Epithelial cell of prostate (primary cell): ENCODE results near the gene SCP2.
"Not testable (repeated sequence)": the region's sequence is repeated elsewhere in the genome, so short reads cannot be mapped to it uniquely, and the experiment has no call there.

ENCODE experiments used
- DNase-seq: peaks from one replicate; pipeline ENCODE4 v3.0.0-alpha.2; 2011; ENCODE audit warnings: low read depth, low spot score
- H3K27ac ChIP-seq: fragments of 450-650 bp; 2 replicates; pipeline ENCODE4 v1.5.1; 2017; ENCODE audit warnings: mild to moderate bottlenecking

SCP2 gene

GRCh38 chr1:52955129-52955970 is 28.3 kb downstream of the SCP2 start:
- H3K27ac ChIP-seq, result no peak overlapping the region
- no peak for DNase-seq

DNA sequence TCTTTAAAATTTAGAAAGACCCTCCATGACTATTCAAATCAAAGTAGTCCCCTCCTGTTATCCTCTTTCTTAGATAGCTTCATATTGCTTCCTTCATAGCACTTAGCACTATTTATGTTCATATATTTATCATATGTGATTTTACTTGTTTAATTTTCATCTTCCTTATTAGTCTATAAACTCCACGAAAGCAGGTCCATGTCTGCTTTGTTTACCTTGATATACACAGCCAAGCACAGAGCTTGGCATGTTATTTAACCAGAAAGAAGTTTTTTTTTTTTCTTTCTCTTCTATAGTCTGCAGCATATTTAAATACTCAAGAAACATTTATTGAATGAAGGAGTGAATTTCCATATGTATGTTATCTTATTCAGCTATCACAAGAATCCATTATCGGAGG is 36.0 kb downstream of the SCP2 start:
- no peak for DNase-seq
- H3K27ac ChIP-seq, result no peak overlapping the region

GRCh38 chr1:52967666-52968065 is 40.6 kb downstream of the SCP2 start:
- no peak for DNase-seq

GRCh38 chr1:52969234-52969633 is 42.2 kb downstream of the SCP2 start:
- H3K27ac ChIP-seq, DNase-seq: not testable (repeated sequence)

More at GRCh38 chr1:52967666-52968065, 40.6 kb downstream of the SCP2 start:
- H3K27ac ChIP-seq, result no peak overlapping the region

DNA sequence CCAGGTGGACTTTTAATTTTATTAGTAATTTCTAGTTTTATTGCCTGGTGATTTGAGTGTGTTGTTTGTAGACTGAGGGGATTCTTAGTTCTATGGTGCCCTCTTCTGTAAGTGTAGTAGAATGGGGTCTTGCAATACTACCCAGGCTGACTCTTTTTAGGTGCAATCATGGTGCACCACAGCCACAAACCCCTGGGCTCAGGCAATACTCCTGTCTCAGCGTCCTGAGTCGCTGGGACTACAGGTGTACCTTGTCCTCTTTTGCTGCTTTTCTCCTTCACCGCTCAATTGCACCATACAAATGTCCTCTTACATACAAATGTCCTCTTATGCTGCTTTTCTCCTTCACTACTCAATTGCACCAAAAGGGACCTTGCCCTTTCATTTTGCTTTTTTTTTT is 43.1 kb downstream of the SCP2 start:
- no peak overlapping the region for H3K27ac ChIP-seq
- DNase-seq, result no peak

- no peak for DNase-seq
- no peak overlapping the region for H3K27ac ChIP-seq
Measured at GRCh38 chr1:52973841-52974240, 46.8 kb downstream of the SCP2 start.

DNA sequence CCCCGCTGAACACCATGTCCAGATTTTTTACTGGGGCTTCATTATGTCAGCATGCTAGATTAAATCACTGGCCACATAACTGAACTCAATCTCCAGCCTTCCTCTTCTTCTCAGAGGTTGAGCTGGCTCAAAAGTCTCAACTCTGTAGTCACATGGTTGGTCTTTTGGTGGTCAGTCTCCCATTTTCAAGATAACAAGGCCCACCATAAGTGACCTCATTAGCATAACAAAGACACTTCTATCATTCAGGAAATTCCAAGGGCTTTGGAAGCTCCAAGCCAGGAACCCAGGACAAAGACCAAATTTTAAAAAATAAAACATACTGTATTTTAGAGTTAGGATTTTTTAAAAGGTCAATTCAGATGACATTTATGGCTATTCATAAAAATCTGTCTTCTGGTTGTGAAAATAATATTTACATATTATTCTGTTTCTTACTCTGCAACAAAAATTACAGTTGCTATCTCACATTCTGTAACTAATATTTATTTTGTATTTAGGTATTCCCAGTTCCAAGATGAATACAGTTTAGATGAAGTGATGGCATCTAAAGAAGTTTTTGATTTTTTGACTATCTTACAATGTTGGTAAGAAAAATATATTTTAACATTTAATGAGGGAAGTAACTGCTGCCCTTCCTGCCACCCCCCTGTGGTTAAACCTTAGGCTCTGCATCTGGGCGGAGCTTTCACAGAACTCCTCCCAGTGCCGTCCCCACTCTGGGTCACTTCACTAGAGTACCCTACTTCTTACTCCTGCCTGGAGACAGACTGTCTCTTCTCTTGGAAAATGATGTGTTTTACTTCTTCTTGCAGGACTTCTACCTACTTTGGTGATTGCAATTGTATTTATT is 49.3 kb downstream of the SCP2 start:
- no peak overlapping the region for H3K27ac ChIP-seq
- DNase-seq, result no peak

DNA sequence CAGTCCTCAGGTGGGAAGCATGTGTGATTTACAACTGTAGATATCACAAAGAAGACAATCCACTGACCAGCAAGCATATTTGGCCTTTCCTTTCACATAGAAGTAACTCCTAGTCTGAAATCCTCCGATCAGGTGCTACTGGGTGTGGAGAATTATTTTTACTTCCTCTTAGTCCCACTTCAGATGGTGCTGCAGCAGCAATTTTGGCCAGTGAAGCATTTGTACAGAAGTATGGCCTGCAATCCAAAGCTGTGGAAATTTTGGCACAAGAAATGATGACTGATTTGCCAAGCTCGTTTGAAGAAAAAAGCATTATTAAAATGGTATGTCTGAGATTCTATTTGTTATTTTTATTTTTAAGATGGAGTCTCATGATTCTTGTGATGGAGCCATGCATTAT is 51.0 kb downstream of the SCP2 start:
- H3K27ac ChIP-seq, result no peak overlapping the region
- DNase-seq, result no peak

- DNase-seq, H3K27ac ChIP-seq: not testable (repeated sequence)
Measured at GRCh38 chr1:52992733-52993132, 65.7 kb downstream of the SCP2 start.

DNA sequence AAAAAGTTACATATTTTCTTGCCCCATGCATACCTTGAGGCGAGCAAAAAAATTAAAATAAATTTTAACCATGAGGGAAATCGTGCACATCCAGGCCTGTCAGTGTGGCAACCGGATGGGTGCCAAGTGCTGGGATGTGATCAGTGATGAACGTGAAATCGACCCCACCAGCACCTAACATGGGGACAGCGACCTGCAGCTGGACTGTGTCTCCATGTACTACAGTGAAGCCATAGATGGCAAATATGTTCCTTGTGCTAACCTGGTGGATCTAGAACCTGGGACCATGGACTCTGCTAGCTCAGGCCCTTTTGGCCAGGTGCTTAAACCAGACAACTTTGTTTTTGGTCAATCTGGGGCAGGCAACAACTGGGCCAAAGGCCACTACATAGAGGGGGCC is 67.6 kb downstream of the SCP2 start:
- no peak for DNase-seq
- H3K27ac ChIP-seq, result no peak overlapping the region

DNA sequence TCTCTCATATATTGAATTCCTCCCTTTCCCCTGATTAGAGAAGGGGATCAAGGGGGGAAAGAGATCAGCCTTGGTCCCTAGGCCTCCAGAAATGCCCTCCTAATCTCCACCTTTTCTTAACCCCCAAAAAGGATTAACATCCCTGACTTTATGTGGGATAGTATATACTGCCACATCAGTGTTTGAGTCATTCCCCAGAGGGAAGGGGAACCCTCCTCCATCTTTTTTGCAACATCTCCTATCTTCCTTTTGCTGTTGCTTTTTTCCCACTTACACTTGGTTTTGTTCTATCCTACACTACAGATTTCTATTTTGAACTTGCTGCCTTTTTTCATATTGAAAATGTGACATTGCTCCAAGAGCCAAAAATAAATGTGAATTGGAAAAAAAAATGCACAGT is 69.6 kb downstream of the SCP2 start:
- DNase-seq, result no peak
- no peak overlapping the region for H3K27ac ChIP-seq

DNA sequence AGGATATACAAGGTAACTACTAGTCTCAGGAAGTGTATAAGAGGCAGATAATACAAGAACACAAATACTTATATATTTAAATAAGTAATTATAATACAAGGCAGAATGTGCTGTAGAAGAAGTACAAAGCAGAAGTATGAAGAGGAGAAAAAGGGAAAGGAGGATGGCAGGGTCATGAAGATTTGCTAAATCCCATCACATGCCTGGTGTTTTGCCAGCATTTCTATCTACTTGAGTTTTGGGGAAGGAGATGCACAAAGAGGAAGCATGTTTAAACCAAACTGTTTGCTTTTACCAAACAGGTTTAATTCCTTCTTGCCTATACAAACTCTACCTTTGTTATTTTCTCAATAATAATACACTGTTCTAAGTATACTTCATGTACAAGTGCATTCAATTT is 74.1 kb downstream of the SCP2 start:
- no peak overlapping the region for H3K27ac ChIP-seq
- no peak for DNase-seq

DNA sequence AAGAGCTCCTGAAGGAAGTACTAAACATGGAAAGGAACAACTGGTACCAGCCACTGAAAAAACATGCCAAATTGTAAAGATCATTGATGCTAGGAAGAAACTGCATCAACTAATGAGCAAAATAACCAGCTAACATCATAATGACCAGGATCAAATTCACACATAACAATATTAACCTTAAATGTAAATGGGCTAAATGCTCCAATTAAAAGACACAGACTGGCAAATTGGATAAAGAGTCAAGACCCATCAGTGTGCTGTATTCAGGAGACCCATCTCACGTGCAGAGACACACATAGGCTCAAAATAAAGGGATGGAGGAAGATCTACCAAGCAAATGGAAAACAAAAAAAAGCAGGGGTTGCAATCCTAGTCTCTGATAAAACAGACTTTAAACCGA is 79.5 kb downstream of the SCP2 start:
- DNase-seq, H3K27ac ChIP-seq: not testable (repeated sequence)

GRCh38 chr1:53010247-53010646 is 83.2 kb downstream of the SCP2 start:
- not testable (repeated sequence) for DNase-seq, H3K27ac ChIP-seq

DNA sequence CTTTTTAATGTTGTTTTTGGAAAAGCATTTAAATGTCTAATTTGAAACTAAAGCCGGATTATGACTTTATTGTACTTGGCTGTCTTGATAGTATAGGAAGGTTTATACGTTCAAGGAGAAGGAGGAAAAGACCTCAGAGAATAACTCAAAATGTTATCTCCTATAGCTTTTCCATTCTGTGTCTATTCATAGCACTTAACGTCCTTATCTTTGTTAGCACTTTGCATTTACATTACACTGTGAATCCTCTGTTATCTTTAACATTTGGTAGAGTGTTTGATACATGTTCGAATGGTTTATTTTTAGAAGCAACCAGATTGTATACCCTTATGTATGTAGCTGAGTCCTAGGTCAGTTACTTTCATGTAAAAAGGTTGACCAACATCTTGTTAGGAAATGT is 84.1 kb downstream of the SCP2 start:
- DNase-seq, result no peak
- H3K27ac ChIP-seq, result no peak overlapping the region

DNA sequence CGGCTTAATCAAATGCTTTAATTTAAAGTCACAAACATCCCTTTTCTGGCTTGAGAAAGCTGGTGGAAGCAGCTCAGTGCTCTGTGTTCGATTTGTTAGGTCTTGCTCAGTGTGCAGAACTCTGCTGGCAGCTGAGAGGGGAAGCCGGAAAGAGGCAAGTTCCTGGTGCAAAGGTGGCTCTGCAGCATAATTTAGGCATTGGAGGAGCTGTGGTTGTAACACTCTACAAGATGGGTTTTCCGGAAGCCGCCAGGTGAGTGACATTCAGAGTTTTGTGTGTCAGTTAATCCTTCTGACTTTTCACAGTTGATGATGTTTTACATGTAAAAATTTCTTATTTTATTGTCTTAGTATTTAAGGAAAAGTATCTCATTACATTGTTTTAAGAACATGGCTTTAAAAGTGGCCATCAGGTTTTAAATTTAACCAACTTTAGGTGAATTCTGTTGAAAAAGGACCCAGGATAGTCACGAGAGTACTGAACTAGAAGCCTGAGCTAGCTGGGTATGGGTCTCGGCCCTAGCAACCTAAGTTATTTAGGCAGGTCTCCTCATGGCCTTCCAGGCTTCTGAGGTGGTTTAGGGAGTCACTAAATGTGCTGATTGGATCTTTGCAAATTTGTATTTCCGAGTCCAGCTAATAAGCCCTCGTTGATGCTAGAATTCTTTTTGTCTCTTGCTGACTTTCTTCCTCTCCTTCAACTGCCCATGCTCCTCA is 87.9 kb downstream of the SCP2 start:
- DNase-seq, result peak; percentile 76
- peak overlapping the region; percentile 46 for H3K27ac ChIP-seq

- no peak for DNase-seq
- peak overlapping the region; percentile 46 for H3K27ac ChIP-seq
Measured at GRCh38 chr1:53015508-53015860, 88.4 kb downstream of the SCP2 start.

DNA sequence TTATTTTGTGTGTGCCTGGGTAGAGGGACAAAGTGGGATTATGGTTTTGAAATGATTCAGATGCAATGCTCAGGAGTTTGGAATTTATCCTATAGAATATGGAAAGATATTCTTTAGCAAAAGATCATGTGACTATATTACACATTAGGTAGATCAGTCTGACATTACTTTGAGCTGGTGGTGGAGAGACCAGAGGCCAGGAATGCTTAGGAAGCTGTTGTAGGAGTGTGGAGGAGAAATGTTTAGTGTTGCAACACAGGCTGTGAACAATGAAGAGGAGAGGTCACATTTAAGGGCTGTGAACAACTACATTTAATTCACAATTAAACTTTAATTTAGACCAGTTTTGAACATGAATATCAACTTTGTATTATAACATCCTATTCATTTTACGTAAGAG is 89.6 kb downstream of the SCP2 start:
- DNase-seq, result no peak
- H3K27ac ChIP-seq, result peak overlapping the region; percentile 46

GRCh38 chr1:53020588-53020987 is 93.5 kb downstream of the SCP2 start:
- H3K27ac ChIP-seq, result no peak overlapping the region
- DNase-seq, result no peak

GRCh38 chr1:53022179-53022578 is 95.1 kb downstream of the SCP2 start:
- H3K27ac ChIP-seq, result no peak overlapping the region
- DNase-seq, result no peak

- DNase-seq, result no peak
- H3K27ac ChIP-seq, result no peak overlapping the region
Measured at GRCh38 chr1:53023546-53023945, 96.5 kb downstream of the SCP2 start.
